ENCODE measurements around the gene PARD3.
"Not testable (repeated sequence)": the region's sequence is repeated elsewhere in the genome, so short reads cannot be mapped to it uniquely, and the experiment has no call there.

Gene PARD3

GRCh38 chr10:34706992-34707391, 108.1 kb downstream of the PARD3 start:
- not testable (repeated sequence) for H3K4ac ChIP-seq (ENCODE audit: low read depth, low read length); H2AFZ ChIP-seq (ENCODE audit: insufficient read depth, low read length, poor library complexity); H2BK120ac ChIP-seq (ENCODE audit: insufficient read depth, low read length, poor library complexity); H3K9me3 ChIP-seq (ENCODE audit: insufficient read depth, low read depth, low read length); H3K18ac ChIP-seq (ENCODE audit: low read length); H3K9ac ChIP-seq (ENCODE audit: low read length); H4K91ac ChIP-seq (ENCODE audit: low read depth, low read length); H3K23ac ChIP-seq (ENCODE audit: low read length); H2BK12ac ChIP-seq (ENCODE audit: low read length); H3K4me3 ChIP-seq (ENCODE audit: low read depth, low read length); H3K27me3 ChIP-seq (ENCODE audit: insufficient read depth, low read length); H3K4me2 ChIP-seq (ENCODE audit: low read length); H3K79me2 ChIP-seq (ENCODE audit: control insufficient read depth, insufficient read depth, low read length, poor library complexity); H3K14ac ChIP-seq (ENCODE audit: low read length); H3K4me1 ChIP-seq (ENCODE audit: control insufficient read depth in 1 of 2, insufficient read depth in 2 of 2, low read length in 2 of 2); H3K27ac ChIP-seq (ENCODE audit: low read depth, low read length); H4K12ac ChIP-seq (ENCODE audit: low read depth, low read length); H2BK5ac ChIP-seq (ENCODE audit: low read depth, low read length, poor library complexity); DNase-seq; H4K8ac ChIP-seq (ENCODE audit: low read depth, low read length); H2AK5ac ChIP-seq (ENCODE audit: low read length); H3K36me3 ChIP-seq (ENCODE audit: control insufficient read depth in 1 of 2, insufficient read depth in 2 of 2, low read length in 2 of 2); H3K79me1 ChIP-seq (ENCODE audit: low read length)
- WGBS (ENCODE audit: extremely low coverage, insufficient coverage, insufficient read length), result no CpG with 5 or more reads among the region's 4 CpGs

GRCh38 chr10:34706147-34706546, 108.9 kb downstream of the PARD3 start:
- Histone ChIP-seq H3K4ac (ENCODE audit: low read depth, low read length) (no peak overlapping the region), H4K12ac (ENCODE audit: low read depth, low read length) (no peak overlapping the region), H3K4me3 (ENCODE audit: low read depth, low read length) (no peak overlapping the region), H3K36me3 (ENCODE audit: control insufficient read depth in 1 of 2, insufficient read depth in 2 of 2, low read length in 2 of 2) (no peaks in the 10 kb centered on the region), H2BK5ac (ENCODE audit: low read depth, low read length, poor library complexity) (no peak overlapping the region), H4K91ac (ENCODE audit: low read depth, low read length) (no peak overlapping the region), H3K9me3 (ENCODE audit: insufficient read depth, low read depth, low read length) (no peaks in the 10 kb centered on the region), H3K18ac (ENCODE audit: low read length) (no peak overlapping the region), H4K8ac (ENCODE audit: low read depth, low read length) (no peak overlapping the region), H3K4me1 (ENCODE audit: control insufficient read depth in 1 of 2, insufficient read depth in 2 of 2, low read length in 2 of 2) (peaks cover 4 to 6% of the 10 kb centered on the region in 2 experiments), H3K4me2 (ENCODE audit: low read length) (no peak overlapping the region), H2BK12ac (ENCODE audit: low read length) (no peak overlapping the region), H3K27me3 (ENCODE audit: insufficient read depth, low read length) (no peaks in the 10 kb centered on the region), H2AFZ (ENCODE audit: insufficient read depth, low read length, poor library complexity) (no peak overlapping the region), H3K14ac (ENCODE audit: low read length) (no peak overlapping the region), H3K9ac (ENCODE audit: low read length) (no peak overlapping the region), H2AK5ac (ENCODE audit: low read length) (no peak overlapping the region), H3K79me2 (ENCODE audit: control insufficient read depth, insufficient read depth, low read length, poor library complexity) (peaks cover 1% of the 10 kb centered on the region), H3K23ac (ENCODE audit: low read length) (no peak overlapping the region), H3K79me1 (ENCODE audit: low read length) (peaks cover 3% of the 10 kb centered on the region), H3K27ac (ENCODE audit: low read depth, low read length) (no peak overlapping the region), H2BK120ac (ENCODE audit: insufficient read depth, low read length, poor library complexity) (no peak overlapping the region)
- DNase-seq, result no peak
- WGBS (ENCODE audit: extremely low coverage, insufficient coverage, insufficient read length), result no CpG with 5 or more reads among the region's 3 CpGs

GRCh38 chr10:34705563-34705962, 109.5 kb downstream of the PARD3 start:
- H3K18ac ChIP-seq (ENCODE audit: low read length), result no peak overlapping the region
- no peak for DNase-seq
- H2BK5ac ChIP-seq (ENCODE audit: low read depth, low read length, poor library complexity), result no peak overlapping the region
- H3K79me2 ChIP-seq (ENCODE audit: control insufficient read depth, insufficient read depth, low read length, poor library complexity), result peaks cover 1% of the 10 kb centered on the region
- no peak overlapping the region for H2AK5ac ChIP-seq (ENCODE audit: low read length)
- no peak overlapping the region for H3K9ac ChIP-seq (ENCODE audit: low read length)
- H4K8ac ChIP-seq (ENCODE audit: low read depth, low read length), result no peak overlapping the region
- H3K4me2 ChIP-seq (ENCODE audit: low read length), result no peak overlapping the region
- H2AFZ ChIP-seq (ENCODE audit: insufficient read depth, low read length, poor library complexity), result no peak overlapping the region
- H3K4me3 ChIP-seq (ENCODE audit: low read depth, low read length), result no peak overlapping the region
- no peak overlapping the region for H3K14ac ChIP-seq (ENCODE audit: low read length)
- WGBS (ENCODE audit: extremely low coverage, insufficient coverage, insufficient read length), result no CpG with 5 or more reads among the region's 1 CpG
- no peaks in the 10 kb centered on the region for H3K9me3 ChIP-seq (ENCODE audit: insufficient read depth, low read depth, low read length)
- no peak overlapping the region for H3K23ac ChIP-seq (ENCODE audit: low read length)
- no peak overlapping the region for H4K12ac ChIP-seq (ENCODE audit: low read depth, low read length)
- H3K27ac ChIP-seq (ENCODE audit: low read depth, low read length), result no peak overlapping the region
- H3K27me3 ChIP-seq (ENCODE audit: insufficient read depth, low read length), result no peaks in the 10 kb centered on the region
- no peak overlapping the region for H4K91ac ChIP-seq (ENCODE audit: low read depth, low read length)
- H2BK12ac ChIP-seq (ENCODE audit: low read length), result no peak overlapping the region
- no peaks in the 10 kb centered on the region for H3K36me3 ChIP-seq (ENCODE audit: control insufficient read depth in 1 of 2, insufficient read depth in 2 of 2, low read length in 2 of 2)
- H3K4ac ChIP-seq (ENCODE audit: low read depth, low read length), result no peak overlapping the region
- H3K4me1 ChIP-seq (ENCODE audit: control insufficient read depth in 1 of 2, insufficient read depth in 2 of 2, low read length in 2 of 2), result peaks cover 4% of the 10 kb centered on the region in 2 experiments
- H2BK120ac ChIP-seq (ENCODE audit: insufficient read depth, low read length, poor library complexity), result no peak overlapping the region
- H3K79me1 ChIP-seq (ENCODE audit: low read length), result peaks cover 3% of the 10 kb centered on the region

- H3K23ac ChIP-seq (ENCODE audit: low read length), result no peak overlapping the region
- H3K4me3 ChIP-seq (ENCODE audit: low read depth, low read length), result no peak overlapping the region
- H3K4me1 ChIP-seq (ENCODE audit: control insufficient read depth in 1 of 2, insufficient read depth in 2 of 2, low read length in 2 of 2), result peaks cover 4% of the 10 kb centered on the region in 2 experiments
- H3K14ac ChIP-seq (ENCODE audit: low read length), result no peak overlapping the region
- H4K8ac ChIP-seq (ENCODE audit: low read depth, low read length), result no peak overlapping the region
- H3K36me3 ChIP-seq (ENCODE audit: control insufficient read depth in 1 of 2, insufficient read depth in 2 of 2, low read length in 2 of 2), result no peaks in the 10 kb centered on the region
- no peak overlapping the region for H2AFZ ChIP-seq (ENCODE audit: insufficient read depth, low read length, poor library complexity)
- H3K79me2 ChIP-seq (ENCODE audit: control insufficient read depth, insufficient read depth, low read length, poor library complexity), result peaks cover 1% of the 10 kb centered on the region
- no peak overlapping the region for H3K9ac ChIP-seq (ENCODE audit: low read length)
- peaks cover 3% of the 10 kb centered on the region for H3K79me1 ChIP-seq (ENCODE audit: low read length)
- no peak overlapping the region for H2BK5ac ChIP-seq (ENCODE audit: low read depth, low read length, poor library complexity)
- WGBS (ENCODE audit: extremely low coverage, insufficient coverage, insufficient read length), result no CpG with 5 or more reads among the region's 2 CpGs
- H3K9me3 ChIP-seq (ENCODE audit: insufficient read depth, low read depth, low read length), result no peaks in the 10 kb centered on the region
- no peak overlapping the region for H2BK12ac ChIP-seq (ENCODE audit: low read length)
- H3K18ac ChIP-seq (ENCODE audit: low read length), result no peak overlapping the region
- DNase-seq, result peak in 1 of 2 donors; percentile 41
- no peak overlapping the region for H4K12ac ChIP-seq (ENCODE audit: low read depth, low read length)
- no peak overlapping the region for H2BK120ac ChIP-seq (ENCODE audit: insufficient read depth, low read length, poor library complexity)
- no peak overlapping the region for H3K4me2 ChIP-seq (ENCODE audit: low read length)
- H3K4ac ChIP-seq (ENCODE audit: low read depth, low read length), result no peak overlapping the region
- H3K27ac ChIP-seq (ENCODE audit: low read depth, low read length), result no peak overlapping the region
- H2AK5ac ChIP-seq (ENCODE audit: low read length), result no peak overlapping the region
- H3K27me3 ChIP-seq (ENCODE audit: insufficient read depth, low read length), result no peaks in the 10 kb centered on the region
- H4K91ac ChIP-seq (ENCODE audit: low read depth, low read length), result no peak overlapping the region
Measured at GRCh38 chr10:34704526-34705184, 110.4 kb downstream of the PARD3 start.

All from trophoblast cell (in vitro differentiated cells and primary cell).